Measurements from ENCODE around the gene CD81.
"Not testable (repeated sequence)": the region's sequence is repeated elsewhere in the genome, so short reads cannot be mapped to it uniquely, and the experiment has no call there.

The CD81 gene

GRCh38 chr11:2357246-2357645 lies 19.9 kb upstream of the CD81 start:
- DNase-seq (ENCODE audit: low spot score): no peak

GRCh38 chr11:2357651-2358050 lies 19.5 kb upstream of the CD81 start:
- not testable (repeated sequence) for DNase-seq (ENCODE audit: low spot score)

- DNase-seq (ENCODE audit: low spot score): no peak
Observed at GRCh38 chr11:2358754-2359442, 18.2 kb upstream of the CD81 start.

DNA sequence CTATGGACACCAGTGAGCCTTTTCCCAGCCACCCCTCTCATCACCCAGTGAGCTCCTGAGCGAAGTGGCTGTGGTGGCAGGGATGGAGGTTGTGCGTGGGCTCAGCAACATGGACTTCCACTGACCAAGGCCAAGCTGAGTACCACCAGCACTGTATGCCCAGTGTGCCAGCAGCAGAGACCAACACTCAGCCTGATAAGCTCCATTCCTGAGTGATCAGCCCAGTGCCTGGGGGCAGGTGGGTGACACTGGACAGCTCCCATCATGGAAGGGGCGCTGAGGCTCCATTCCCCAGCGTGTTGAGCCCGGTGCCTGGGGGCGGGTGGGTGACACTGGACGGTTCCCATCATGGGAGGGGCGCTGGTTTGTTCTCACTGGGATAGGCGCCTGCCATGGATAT lies 17.6 kb upstream of the CD81 start:
- no peak for DNase-seq (ENCODE audit: low spot score)

DNA sequence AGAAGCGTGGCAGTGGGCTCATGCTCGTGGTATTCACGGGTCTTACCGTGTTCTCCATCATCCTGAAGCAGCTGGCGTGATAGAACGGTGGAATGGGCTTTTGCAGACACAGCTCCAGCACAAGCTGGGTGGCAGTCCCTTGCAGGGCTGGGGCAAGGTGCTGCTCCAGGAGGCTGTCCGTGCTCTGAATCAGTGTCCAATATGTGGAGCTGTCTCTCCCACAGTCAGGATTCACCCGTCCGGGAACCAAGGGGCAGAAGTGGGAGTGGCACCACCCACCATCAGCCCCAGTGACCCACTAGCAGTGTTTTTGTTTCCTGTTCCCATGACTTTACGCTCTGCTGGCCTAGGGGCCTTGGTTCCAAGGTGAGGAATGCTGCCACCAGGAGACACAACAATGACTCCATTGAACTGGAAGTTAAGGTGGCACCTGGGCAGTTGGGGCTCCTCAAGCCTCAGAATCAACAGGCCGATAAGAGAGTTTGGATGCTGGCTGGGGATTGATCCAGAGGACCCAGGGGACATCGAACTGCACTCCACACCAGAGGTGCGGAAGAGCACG lies 16.9 kb upstream of the CD81 start:
- DNase-seq (ENCODE audit: low spot score): no peak

DNA sequence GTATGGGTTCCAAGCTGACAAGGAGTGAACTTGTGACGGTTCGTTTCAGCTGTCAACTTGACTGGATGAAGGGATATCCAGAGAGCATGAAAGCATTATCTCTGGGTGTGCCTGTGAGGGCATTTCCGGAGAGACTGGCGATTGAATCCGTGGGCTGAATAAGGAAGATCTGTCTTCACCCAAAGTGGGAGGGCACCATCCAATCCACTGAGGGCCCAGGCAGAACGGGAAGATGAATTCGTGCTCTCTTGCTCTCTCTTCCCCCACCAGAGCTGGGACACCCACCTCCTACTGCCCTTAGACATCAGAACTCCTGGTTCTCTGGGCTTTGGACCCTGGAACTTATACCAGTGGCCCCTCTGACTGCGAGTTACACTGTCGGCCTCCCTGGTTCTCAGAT lies 15.5 kb upstream of the CD81 start:
- no peak for DNase-seq (ENCODE audit: low spot score)

DNA sequence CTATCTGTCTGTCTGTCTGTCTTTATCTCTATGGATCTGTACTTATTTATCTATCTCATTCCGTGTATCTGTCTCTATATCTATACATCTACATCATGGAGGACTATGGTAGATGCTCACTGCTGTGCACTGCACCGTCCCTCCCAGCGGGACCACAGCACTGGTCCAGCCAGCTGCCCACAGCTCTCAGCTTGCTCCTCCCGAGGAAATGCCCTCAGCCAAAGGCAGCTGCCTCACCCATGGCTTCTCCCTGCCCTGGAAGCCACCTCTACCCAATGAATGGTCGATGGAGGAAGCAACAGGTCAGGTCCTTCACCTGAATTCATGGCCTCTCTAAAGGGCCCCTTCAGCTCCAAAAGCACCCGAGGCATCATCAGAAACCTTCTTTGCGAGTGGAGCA lies 14.7 kb upstream of the CD81 start:
- DNase-seq (ENCODE audit: low spot score): no peak

GRCh38 chr11:2363130-2363529 lies 14.0 kb upstream of the CD81 start:
- DNase-seq (ENCODE audit: low spot score): no peak

- DNase-seq (ENCODE audit: low spot score): no peak
Observed at GRCh38 chr11:2363577-2364370, 13.3 kb upstream of the CD81 start.

- DNase-seq (ENCODE audit: low spot score): not testable (repeated sequence)
Observed at GRCh38 chr11:2364386-2364785, 12.7 kb upstream of the CD81 start.

- no peak for DNase-seq (ENCODE audit: low spot score)
Observed at GRCh38 chr11:2365571-2366210, 11.4 kb upstream of the CD81 start.

GRCh38 chr11:2366276-2366675 lies 10.8 kb upstream of the CD81 start:
- DNase-seq (ENCODE audit: low spot score): peak; percentile 67

DNA sequence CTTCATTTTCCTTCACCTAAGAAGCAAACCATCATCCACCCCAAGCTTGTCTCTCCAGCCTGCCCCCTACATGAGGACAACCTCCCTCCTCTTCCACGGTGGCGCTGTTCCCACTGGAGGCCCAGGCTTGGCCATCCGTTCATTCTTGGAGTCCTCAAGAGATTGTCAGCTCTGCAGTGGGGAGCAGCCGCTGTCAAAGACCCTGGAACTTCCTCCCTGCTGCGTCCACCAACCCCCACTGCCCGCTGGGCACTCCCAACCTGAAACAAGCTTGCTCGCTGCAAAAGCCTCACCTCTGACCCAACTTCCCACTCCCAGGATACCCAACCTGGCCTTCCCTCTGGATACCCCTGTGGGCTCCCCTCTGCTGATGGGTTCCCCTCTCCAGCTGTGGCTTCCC lies 10.4 kb upstream of the CD81 start:
- peak; percentile 36 for DNase-seq (ENCODE audit: low spot score)

GRCh38 chr11:2367266-2368160 lies 9.6 kb upstream of the CD81 start:
- DNase-seq (ENCODE audit: low spot score): no peak

- no peak for DNase-seq (ENCODE audit: low spot score)
Observed at GRCh38 chr11:2368178-2368850, 8.8 kb upstream of the CD81 start.

DNA sequence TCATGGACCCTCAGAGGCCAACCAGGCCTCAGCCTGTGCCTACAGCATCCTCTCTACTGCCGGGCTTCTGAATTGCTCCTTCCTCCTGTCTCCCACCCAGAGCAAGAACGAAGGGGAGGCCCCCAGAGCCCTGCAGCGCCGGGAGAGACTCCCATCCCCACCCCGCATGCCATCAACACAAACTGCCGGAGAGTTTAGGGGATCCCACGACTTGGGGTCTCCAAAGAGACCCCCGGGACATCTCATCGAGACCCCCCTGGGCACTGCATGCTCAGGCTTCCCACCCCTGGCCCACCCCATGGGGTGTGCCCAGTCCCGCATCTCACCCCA lies 8.3 kb upstream of the CD81 start:
- DNase-seq (ENCODE audit: low spot score): no peak

DNA sequence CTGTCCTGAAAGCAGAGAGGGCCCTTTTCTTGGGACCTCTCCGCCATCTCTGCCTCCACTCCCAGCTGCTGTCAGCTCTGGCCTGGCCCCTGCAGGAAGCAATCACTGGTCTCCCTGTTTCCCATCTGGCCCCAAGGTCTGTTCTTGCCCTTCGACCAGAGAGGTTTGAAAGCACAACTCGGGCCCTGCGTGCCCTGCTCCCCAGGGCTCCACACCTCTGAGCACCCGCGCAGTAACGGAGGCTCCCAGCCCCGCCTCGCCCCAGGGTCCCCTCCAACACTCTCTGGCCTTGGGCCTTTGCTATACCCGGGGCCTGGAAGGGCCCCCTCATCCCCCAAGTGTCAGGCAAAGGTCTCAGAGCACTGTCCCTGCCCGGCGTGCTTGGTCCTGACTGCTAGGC lies 7.8 kb upstream of the CD81 start:
- no peak for DNase-seq (ENCODE audit: low spot score)

- no peak for DNase-seq (ENCODE audit: low spot score)
Observed at GRCh38 chr11:2369896-2370295, 7.2 kb upstream of the CD81 start.

DNA sequence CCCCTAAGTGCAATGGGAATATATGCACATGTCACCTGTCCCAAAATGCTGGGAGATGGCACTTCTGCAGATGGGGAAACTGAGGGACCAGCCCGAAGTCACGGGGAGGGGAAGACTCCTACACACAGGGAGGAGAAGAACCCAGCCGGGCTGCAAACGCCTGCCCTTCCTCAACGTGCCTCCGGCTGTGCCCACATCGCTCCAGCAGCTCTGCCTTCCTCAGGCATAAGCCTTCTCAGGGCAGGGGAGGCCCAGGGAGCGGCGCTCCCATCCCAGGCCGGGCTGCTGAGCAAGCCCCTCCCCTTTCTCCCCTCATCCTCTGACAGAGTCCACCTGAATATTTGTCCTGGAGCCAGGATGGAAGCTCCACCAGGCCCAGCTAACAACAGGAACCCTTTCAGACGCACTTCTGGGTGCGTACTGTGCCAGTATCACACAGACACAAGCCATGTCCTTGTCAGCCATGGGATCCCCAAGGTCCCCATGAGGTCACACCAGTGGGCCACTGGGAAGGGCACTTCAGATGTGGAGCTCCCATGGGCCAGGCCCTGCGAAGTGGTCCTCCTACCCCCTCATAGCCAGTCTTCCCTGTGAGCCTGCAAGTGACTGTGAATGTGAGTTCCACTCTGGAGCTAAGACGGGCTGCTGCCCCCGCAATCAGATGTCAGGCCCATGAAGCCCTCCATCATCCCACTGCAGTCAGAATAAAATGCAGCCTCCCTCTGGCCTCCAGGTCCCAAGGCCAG lies 2.5 kb upstream of the CD81 start:
- DNase-seq (ENCODE audit: low spot score): no peak

DNA sequence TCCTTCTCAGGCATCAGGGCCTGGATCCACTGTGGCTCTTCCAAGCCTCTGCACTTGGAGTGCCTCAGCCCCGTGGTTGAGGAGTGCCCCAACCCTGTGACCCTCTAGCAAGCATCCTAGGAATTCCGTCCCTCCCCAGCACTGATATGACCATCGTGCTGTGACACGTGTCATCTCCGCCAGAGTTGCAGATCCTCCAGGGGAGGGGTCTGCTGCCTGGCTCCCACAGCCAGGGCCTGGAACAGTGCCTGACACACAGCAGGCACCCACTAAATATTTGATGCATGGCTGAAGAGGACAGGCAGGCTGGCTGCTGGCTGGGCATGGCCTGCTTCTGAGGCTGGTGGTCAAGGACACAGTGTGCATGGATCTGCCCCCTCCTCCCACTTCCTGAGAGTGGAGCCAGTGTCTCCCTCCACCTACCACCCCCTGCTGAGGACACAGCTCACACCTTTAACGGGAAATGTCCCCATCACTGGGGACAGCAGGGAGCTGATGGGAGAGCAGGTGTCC lies 1.7 kb upstream of the CD81 start:
- DNase-seq (ENCODE audit: low spot score): no peak
